Measurements from ENCODE around the gene RHBDF1.

RHBDF1 gene

GRCh38 chr16:72561-73548 is at the start of gene RHBDF1:
RHBDF1 (minus strand) TSS chr16:72631; CDS start chr16:65015, 7,616 bp downstream.
- DNase-seq (ENCODE audit: low read depth in 2 of 2), result no peak

GRCh38 chr16:120756-121155 is 48.3 kb upstream of the RHBDF1 start:
- no peak for DNase-seq (ENCODE audit: low read depth in 2 of 2)

- DNase-seq (ENCODE audit: low read depth in 2 of 2), result no peak
Measured at GRCh38 chr16:119835-120491, 47.5 kb upstream of the RHBDF1 start.

- DNase-seq (ENCODE audit: low read depth in 2 of 2), result no peak
Measured at GRCh38 chr16:119295-119694, 46.9 kb upstream of the RHBDF1 start.

GRCh38 chr16:118857-119256 is 46.4 kb upstream of the RHBDF1 start:
- no peak for DNase-seq (ENCODE audit: low read depth in 2 of 2)

- peak; percentile 31 to 47 for DNase-seq (ENCODE audit: low read depth in 2 of 2)
Measured at GRCh38 chr16:117379-118365, 45.2 kb upstream of the RHBDF1 start.

- no peak for DNase-seq (ENCODE audit: low read depth in 2 of 2)
Measured at GRCh38 chr16:116015-116414, 43.6 kb upstream of the RHBDF1 start.

GRCh38 chr16:114327-114726 is 41.9 kb upstream of the RHBDF1 start:
- no peak for DNase-seq (ENCODE audit: low read depth in 2 of 2)

GRCh38 chr16:112153-112840 is 39.9 kb upstream of the RHBDF1 start:
- no peak for DNase-seq (ENCODE audit: low read depth in 2 of 2)

- peak in 1 of 2 donors; percentile 12 for DNase-seq (ENCODE audit: low read depth in 2 of 2)
Measured at GRCh38 chr16:106623-107324, 34.3 kb upstream of the RHBDF1 start.

GRCh38 chr16:105521-105920 is 33.1 kb upstream of the RHBDF1 start:
- DNase-seq (ENCODE audit: low read depth in 2 of 2), result no peak

GRCh38 chr16:104928-105327 is 32.5 kb upstream of the RHBDF1 start:
- DNase-seq (ENCODE audit: low read depth in 2 of 2), result no peak

- no peak for DNase-seq (ENCODE audit: low read depth in 2 of 2)
Measured at GRCh38 chr16:104355-104754, 31.9 kb upstream of the RHBDF1 start.

- DNase-seq (ENCODE audit: low read depth in 2 of 2), result no peak
Measured at GRCh38 chr16:102060-102855, 29.8 kb upstream of the RHBDF1 start.

- no peak for DNase-seq (ENCODE audit: low read depth in 2 of 2)
Measured at GRCh38 chr16:101586-101985, 29.2 kb upstream of the RHBDF1 start.

- DNase-seq (ENCODE audit: low read depth in 2 of 2), result no peak
Measured at GRCh38 chr16:100989-101388, 28.6 kb upstream of the RHBDF1 start.

- DNase-seq (ENCODE audit: low read depth in 2 of 2), result no peak
Measured at GRCh38 chr16:97822-98221, 25.4 kb upstream of the RHBDF1 start.

GRCh38 chr16:96935-97381 is 24.5 kb upstream of the RHBDF1 start:
- peak; percentile 82 to 83 for DNase-seq (ENCODE audit: low read depth in 2 of 2)

- no peak for DNase-seq (ENCODE audit: low read depth in 2 of 2)
Measured at GRCh38 chr16:94918-95265, 22.5 kb upstream of the RHBDF1 start.

Data from stimulated activated CD8-positive, alpha-beta memory T cell treated with anti-CD3 and anti-CD28 coated beads, Interleukin-7, amount 100 ng/mL, for 1 hour (primary cell).